ENCODE results near the gene AGAP1. TPM values are rescaled to one million over a fixed set of nuclear protein-coding genes. Genes with fewer than 3 reads are reported as not detected.

AGAP1 gene
- total and polyA plus RNA-seq, 2 donors (not counting 3 experiments of a cell fraction or from before 2014, with no cell fraction given) = 10.2 to 20.9 TPM

- Histone ChIP-seq H3K4me1 (ENCODE audit: control insufficient read depth, extremely low read depth, insufficient read depth, low read length) (no peaks in the 10 kb centered on the region), H3K27ac (ENCODE audit: insufficient read depth, low read depth, low read length) (no peak overlapping the region), H4K20me1 (replicated peaks; ENCODE audit: control insufficient read depth, extremely low read depth, insufficient read depth, low read length) (no peaks in the 10 kb centered on the region), H3K27me3 (ENCODE audit: control insufficient read depth in 2 of 2, insufficient read depth in 2 of 2, low read length in 2 of 2) (no peaks in the 10 kb centered on the region), H3K79me2 (ENCODE audit: control insufficient read depth, insufficient read depth, low read length) (no peaks in the 10 kb centered on the region), H3K4me3 (replicated peaks in 1 of 3; ENCODE audit: insufficient read depth in 1 of 3, low read depth in 1 of 3, low read length in 3 of 3) (no peak overlapping the region), H3K4me2 (ENCODE audit: insufficient read depth, low read length) (no peak overlapping the region), H3K9me3 (replicated peaks; ENCODE audit: control insufficient read depth, insufficient read depth, low read length) (no peaks in the 10 kb centered on the region), H3K36me3 (ENCODE audit: control insufficient read depth in 2 of 2, extremely low read depth in 1 of 2, insufficient read depth in 2 of 2, low read length in 2 of 2) (no peaks in the 10 kb centered on the region), H3K9me1 (replicated peaks; ENCODE audit: control insufficient read depth, extremely low read depth, insufficient read depth, low read length) (no peaks in the 10 kb centered on the region), H3K9ac (replicated peaks; ENCODE audit: extremely low read depth, insufficient read depth, low read length) (no peak overlapping the region), H2AFZ (ENCODE audit: low read depth, low read length) (no peak overlapping the region)
- ChIA-PET CTCF (interaction anchor here (1.4 kb wide), 1 partner anchor 45 kb away, joined by 3 read pairs; no protein-coding TSS in a partner anchor), POLR2A (no interaction called here)
- no TSS peak for BruUV-seq (replicated peaks)
- FAIRE-seq = no peak
- intact Hi-C loops (cut with micrococcal nuclease) = no loop called here
- DNase-seq (ENCODE audit: low read depth, low spot score) = no peak
- dilution Hi-C loops (cut with MboI; ENCODE audit: extremely low pct_ligation_motif_present, low sequenced_read_pairs) = no loop called here
- TF ChIP-seq GATA2 (IDR thresholded peaks at IDR 0.05; ENCODE audit: insufficient read depth, insufficient read length, low read depth, low read length) = no peak
- TF ChIP-seq JUN (IDR thresholded peaks at IDR 0.05; ENCODE audit: borderline replicate concordance, insufficient read depth, insufficient read length, low read depth) = no peak
- no peak for TF ChIP-seq MYC (IDR thresholded peaks at IDR 0.05; ENCODE audit: low read depth, low read length)
- TF ChIP-seq CTCF (IDR thresholded peaks at IDR 0.05; ENCODE audit: extremely low read depth in 1 of 2, insufficient read depth in 1 of 2, low read depth in 1 of 2, low read length in 2 of 2) = no peak
- no peak for TF ChIP-seq POLR2A (IDR thresholded peaks at IDR 0.05; ENCODE audit: low read depth, low read length)
- no peak for TF ChIP-seq EZH2 (IDR thresholded peaks at IDR 0.05; ENCODE audit: borderline replicate concordance, low read depth, low read length, severe bottlenecking)
- TF ChIP-seq POLR2AphosphoS5 (IDR thresholded peaks at IDR 0.05; ENCODE audit: insufficient read depth, low read depth, low read length) = no peak
- TF ChIP-seq, protein P1, sequence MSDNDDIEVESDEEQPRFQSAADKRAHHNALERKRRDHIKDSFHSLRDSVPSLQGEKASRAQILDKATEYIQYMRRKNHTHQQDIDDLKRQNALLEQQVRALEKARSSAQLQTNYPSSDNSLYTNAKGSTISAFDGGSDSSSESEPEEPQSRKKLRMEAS (IDR thresholded peaks at IDR 0.05; ENCODE audit: insufficient read depth, insufficient read length) = no peak
Measured at GRCh38 chr2:236133410-236134012, 639.7 kb downstream of the AGAP1 start.

Data from endothelial cell of umbilical vein (primary cell).